ENCODE results near the gene GABRA4.

Gene GABRA4

GRCh38 chr4:47031011-47031678 lies 37.8 kb upstream of the GABRA4 start, which contains the start of gene GABRB1:
GABRB1 (plus strand) TSS chr4:47031567.
- Histone ChIP-seq H3K9me3 (ENCODE audit: control insufficient read depth, insufficient read depth, low read depth, low read length) (no peaks in the 10 kb centered on the region), H3K4me3 (ENCODE audit: low read depth, low read length) (peak within 1 kb of the TSS; percentile 50), H3K27ac (ENCODE audit: extremely low read depth, low read depth, low read length) (no peak within 1 kb of the TSS), H3K36me3 (ENCODE audit: control insufficient read depth in 2 of 2, insufficient read depth in 1 of 2, low read length in 2 of 2) (no peaks in the 10 kb centered on the region), H3K4me1 (ENCODE audit: control insufficient read depth, insufficient read depth, low read length) (no peaks in the 10 kb centered on the region)
- TF ChIP-seq ZNF335 (tag by site-specific recombination; conservative IDR thresholded peaks at IDR 0.05) (peak; percentile 49), ZNF621 (tag by site-specific recombination; IDR thresholded peaks at IDR 0.05) (no peak)
- ChIA-PET CTCF (no interaction called here), POLR2A (no interaction called here)

DNA sequence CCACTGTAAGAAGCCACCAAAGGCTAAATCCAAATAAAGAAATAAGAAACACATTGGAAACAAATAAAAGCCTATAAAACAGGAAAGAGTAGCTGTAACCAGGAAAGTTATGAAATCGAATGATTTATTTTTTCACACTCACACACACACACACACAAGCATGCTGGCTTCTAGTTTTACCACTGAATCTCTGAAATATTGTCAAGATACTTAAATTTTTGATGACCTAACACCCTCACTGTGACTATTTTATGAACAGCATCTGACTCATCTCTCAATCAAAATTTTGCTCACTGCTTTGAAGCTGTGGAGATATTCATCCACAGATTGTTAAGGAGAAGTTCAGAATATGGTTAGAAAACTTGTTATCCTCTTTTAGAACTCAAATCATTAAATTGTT lies 24.1 kb upstream of the GABRA4 start:
- no peak overlapping the region for H3K27ac ChIP-seq (ENCODE audit: extremely low read depth, low read depth, low read length)
- no peaks in the 10 kb centered on the region for H3K4me1 ChIP-seq (ENCODE audit: control insufficient read depth, insufficient read depth, low read length)
- ChIA-PET POLR2A (no interaction called here), CTCF (no interaction called here)
- no peaks in the 10 kb centered on the region for H3K9me3 ChIP-seq (ENCODE audit: control insufficient read depth, insufficient read depth, low read depth, low read length)
- no peaks in the 10 kb centered on the region for H3K36me3 ChIP-seq (ENCODE audit: control insufficient read depth in 2 of 2, insufficient read depth in 1 of 2, low read length in 2 of 2)
- no peak overlapping the region for H3K4me3 ChIP-seq (ENCODE audit: low read depth, low read length)
- TF ChIP-seq, protein P1, sequence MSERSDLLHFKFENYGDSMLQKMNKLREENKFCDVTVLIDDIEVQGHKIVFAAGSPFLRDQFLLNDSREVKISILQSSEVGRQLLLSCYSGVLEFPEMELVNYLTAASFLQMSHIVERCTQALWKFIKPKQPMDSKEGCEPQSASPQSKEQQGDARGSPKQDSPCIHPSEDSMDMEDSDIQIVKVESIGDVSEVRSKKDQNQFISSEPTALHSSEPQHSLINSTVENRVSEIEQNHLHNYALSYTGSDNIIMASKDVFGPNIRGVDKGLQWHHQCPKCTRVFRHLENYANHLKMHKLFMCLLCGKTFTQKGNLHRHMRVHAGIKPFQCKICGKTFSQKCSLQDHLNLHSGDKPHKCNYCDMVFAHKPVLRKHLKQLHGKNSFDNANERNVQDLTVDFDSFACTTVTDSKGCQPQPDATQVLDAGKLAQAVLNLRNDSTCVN (tag by site-specific recombination; optimal IDR thresholded peaks at IDR 0.05): no peak
- TF ChIP-seq ZNF558 (tag by site-specific recombination; IDR thresholded peaks at IDR 0.05): no peak
- TF ChIP-seq ZNF837 (tag by site-specific recombination; IDR thresholded peaks at IDR 0.05): no peak
- TF ChIP-seq, protein P2, sequence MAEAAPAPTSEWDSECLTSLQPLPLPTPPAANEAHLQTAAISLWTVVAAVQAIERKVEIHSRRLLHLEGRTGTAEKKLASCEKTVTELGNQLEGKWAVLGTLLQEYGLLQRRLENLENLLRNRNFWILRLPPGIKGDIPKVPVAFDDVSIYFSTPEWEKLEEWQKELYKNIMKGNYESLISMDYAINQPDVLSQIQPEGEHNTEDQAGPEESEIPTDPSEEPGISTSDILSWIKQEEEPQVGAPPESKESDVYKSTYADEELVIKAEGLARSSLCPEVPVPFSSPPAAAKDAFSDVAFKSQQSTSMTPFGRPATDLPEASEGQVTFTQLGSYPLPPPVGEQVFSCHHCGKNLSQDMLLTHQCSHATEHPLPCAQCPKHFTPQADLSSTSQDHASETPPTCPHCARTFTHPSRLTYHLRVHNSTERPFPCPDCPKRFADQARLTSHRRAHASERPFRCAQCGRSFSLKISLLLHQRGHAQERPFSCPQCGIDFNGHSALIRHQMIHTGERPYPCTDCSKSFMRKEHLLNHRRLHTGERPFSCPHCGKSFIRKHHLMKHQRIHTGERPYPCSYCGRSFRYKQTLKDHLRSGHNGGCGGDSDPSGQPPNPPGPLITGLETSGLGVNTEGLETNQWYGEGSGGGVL (tag by site-specific recombination; IDR thresholded peaks at IDR 0.05): no peak
- TF ChIP-seq ZNF624 (tag by site-specific recombination; IDR thresholded peaks at IDR 0.05): no peak
- TF ChIP-seq ZNF501 (tag by site-specific recombination; IDR thresholded peaks at IDR 0.05): no peak
- no peak for TF ChIP-seq ZNF654 (tag by site-specific recombination; IDR thresholded peaks at IDR 0.05; ENCODE audit: low read depth)
- no peak for TF ChIP-seq ZNF600 (tag by site-specific recombination; IDR thresholded peaks at IDR 0.05)
- no peak for TF ChIP-seq GLIS2 (tag by site-specific recombination; IDR thresholded peaks at IDR 0.05)
- TF ChIP-seq ZNF621 (tag by site-specific recombination; IDR thresholded peaks at IDR 0.05): no peak
- no peak for TF ChIP-seq KLF9 (tag by site-specific recombination; IDR thresholded peaks at IDR 0.05; ENCODE audit: low read depth)
- no peak for TF ChIP-seq RBAK (tag by site-specific recombination; IDR thresholded peaks at IDR 0.05)
- no peak for TF ChIP-seq ZBTB8A (tag by site-specific recombination; IDR thresholded peaks at IDR 0.05)

DNA sequence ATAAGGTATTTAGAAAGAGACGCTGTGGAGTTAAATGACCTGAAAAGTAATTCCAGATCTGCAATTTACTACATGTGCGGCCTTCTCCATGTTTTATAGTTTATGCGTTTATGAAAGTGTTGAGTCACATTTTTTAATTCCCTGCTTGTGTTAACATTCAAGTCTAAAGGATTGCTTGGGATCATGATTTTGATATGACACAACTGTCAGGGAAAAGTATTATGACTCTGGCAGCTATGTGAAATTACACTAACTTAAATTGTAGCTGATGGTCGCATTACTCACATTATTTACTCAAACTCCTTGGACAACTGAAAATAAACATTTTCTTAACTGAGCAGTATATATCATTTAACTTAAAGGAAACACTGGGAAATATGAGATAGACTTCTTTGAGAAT lies 23.7 kb upstream of the GABRA4 start:
- H3K36me3 ChIP-seq (ENCODE audit: control insufficient read depth in 2 of 2, insufficient read depth in 1 of 2, low read length in 2 of 2): no peaks in the 10 kb centered on the region
- H3K4me1 ChIP-seq (ENCODE audit: control insufficient read depth, insufficient read depth, low read length): no peaks in the 10 kb centered on the region
- no peak overlapping the region for H3K27ac ChIP-seq (ENCODE audit: extremely low read depth, low read depth, low read length)
- no peak overlapping the region for H3K4me3 ChIP-seq (ENCODE audit: low read depth, low read length)
- no peaks in the 10 kb centered on the region for H3K9me3 ChIP-seq (ENCODE audit: control insufficient read depth, insufficient read depth, low read depth, low read length)
- POLR2A ChIA-PET: no interaction called here
- TF ChIP-seq, protein P3, sequence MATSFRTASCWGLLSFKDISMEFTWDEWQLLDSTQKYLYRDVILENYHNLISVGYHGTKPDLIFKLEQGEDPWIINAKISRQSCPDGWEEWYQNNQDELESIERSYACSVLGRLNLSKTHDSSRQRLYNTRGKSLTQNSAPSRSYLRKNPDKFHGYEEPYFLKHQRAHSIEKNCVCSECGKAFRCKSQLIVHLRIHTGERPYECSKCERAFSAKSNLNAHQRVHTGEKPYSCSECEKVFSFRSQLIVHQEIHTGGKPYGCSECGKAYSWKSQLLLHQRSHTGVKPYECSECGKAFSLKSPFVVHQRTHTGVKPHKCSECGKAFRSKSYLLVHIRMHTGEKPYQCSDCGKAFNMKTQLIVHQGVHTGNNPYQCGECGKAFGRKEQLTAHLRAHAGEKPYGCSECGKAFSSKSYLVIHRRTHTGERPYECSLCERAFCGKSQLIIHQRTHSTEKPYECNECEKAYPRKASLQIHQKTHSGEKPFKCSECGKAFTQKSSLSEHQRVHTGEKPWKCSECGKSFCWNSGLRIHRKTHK (tag by site-specific recombination; IDR thresholded peaks at IDR 0.05): no peak
- TF ChIP-seq PRDM1 (tag by site-specific recombination; IDR thresholded peaks at IDR 0.05): no peak
- no peak for TF ChIP-seq ZIC2 (tag by site-specific recombination; IDR thresholded peaks at IDR 0.05)
- TF ChIP-seq ZNF391 (tag by site-specific recombination; IDR thresholded peaks at IDR 0.05; ENCODE audit: borderline replicate concordance, low read depth): no peak
- no peak for TF ChIP-seq ZNF624 (tag by site-specific recombination; IDR thresholded peaks at IDR 0.05)
- TF ChIP-seq ZNF521 (tag by site-specific recombination; IDR thresholded peaks at IDR 0.05): no peak
- TF ChIP-seq OVOL3 (tag by site-specific recombination; IDR thresholded peaks at IDR 0.05): no peak
- no peak for TF ChIP-seq ZBTB8A (tag by site-specific recombination; IDR thresholded peaks at IDR 0.05)
- TF ChIP-seq, protein P4, sequence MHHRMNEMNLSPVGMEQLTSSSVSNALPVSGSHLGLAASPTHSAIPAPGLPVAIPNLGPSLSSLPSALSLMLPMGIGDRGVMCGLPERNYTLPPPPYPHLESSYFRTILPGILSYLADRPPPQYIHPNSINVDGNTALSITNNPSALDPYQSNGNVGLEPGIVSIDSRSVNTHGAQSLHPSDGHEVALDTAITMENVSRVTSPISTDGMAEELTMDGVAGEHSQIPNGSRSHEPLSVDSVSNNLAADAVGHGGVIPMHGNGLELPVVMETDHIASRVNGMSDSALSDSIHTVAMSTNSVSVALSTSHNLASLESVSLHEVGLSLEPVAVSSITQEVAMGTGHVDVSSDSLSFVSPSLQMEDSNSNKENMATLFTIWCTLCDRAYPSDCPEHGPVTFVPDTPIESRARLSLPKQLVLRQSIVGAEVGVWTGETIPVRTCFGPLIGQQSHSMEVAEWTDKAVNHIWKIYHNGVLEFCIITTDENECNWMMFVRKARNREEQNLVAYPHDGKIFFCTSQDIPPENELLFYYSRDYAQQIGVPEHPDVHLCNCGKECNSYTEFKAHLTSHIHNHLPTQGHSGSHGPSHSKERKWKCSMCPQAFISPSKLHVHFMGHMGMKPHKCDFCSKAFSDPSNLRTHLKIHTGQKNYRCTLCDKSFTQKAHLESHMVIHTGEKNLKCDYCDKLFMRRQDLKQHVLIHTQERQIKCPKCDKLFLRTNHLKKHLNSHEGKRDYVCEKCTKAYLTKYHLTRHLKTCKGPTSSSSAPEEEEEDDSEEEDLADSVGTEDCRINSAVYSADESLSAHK (tag by site-specific recombination; IDR thresholded peaks at IDR 0.05): no peak
- TF ChIP-seq ZNF776 (tag by site-specific recombination; IDR thresholded peaks at IDR 0.05; ENCODE audit: borderline replicate concordance): no peak
- TF ChIP-seq ZNF571 (tag by site-specific recombination; IDR thresholded peaks at IDR 0.05): no peak
- TF ChIP-seq, protein P5, sequence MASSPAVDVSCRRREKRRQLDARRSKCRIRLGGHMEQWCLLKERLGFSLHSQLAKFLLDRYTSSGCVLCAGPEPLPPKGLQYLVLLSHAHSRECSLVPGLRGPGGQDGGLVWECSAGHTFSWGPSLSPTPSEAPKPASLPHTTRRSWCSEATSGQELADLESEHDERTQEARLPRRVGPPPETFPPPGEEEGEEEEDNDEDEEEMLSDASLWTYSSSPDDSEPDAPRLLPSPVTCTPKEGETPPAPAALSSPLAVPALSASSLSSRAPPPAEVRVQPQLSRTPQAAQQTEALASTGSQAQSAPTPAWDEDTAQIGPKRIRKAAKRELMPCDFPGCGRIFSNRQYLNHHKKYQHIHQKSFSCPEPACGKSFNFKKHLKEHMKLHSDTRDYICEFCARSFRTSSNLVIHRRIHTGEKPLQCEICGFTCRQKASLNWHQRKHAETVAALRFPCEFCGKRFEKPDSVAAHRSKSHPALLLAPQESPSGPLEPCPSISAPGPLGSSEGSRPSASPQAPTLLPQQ (tag by site-specific recombination; IDR thresholded peaks at IDR 0.05): no peak
- CTCF ChIA-PET: no interaction called here
